K562 (cell line): ENCODE data around the gene KDM2B. TPM values are rescaled to one million over a fixed set of nuclear protein-coding genes. Genes with fewer than 3 reads are reported as not detected.

Experiments
- ATAC-seq: fragments of 200-7000 bp; cut with Tn5 transposase; 3 replicates; pipeline ENCODE4 v1.9.1; 2020; ENCODE audit warnings: moderate library complexity
- BruUV-seq: library from RNA; stranded (reverse); fragments of 400-500 nt; replicated peaks from 2 replicates; lab custom pipeline; 2021; lab: Mats Ljungman, UMichigan
- CTCF ChIA-PET: fragments of 300-600 bp; formaldehyde crosslinking; extraction: SDS; loops from one replicate; lab custom pipeline; 2021; ENCODE audit warnings: low intra/inter-chr PET ratio; lab: Yijun Ruan, JAX
- POLR2A ChIA-PET: fragments of 300-600, 350-650 bp; sonication (Branson Sonifier 250); formaldehyde crosslinking; extraction: SDS; loops from one replicate; lab custom pipeline; 2021; ENCODE audit warnings: antibody characterized with exemption, inconsistent platforms; lab: Yijun Ruan, JAX
- DNase-seq, 4 experiments: peaks; one replicate each; pipeline versions ENCODE4 v3.0.0 to v3.0.0-alpha.2; 2011 to 2018; ENCODE audit warnings: low spot score in 3 of 4, mixed read lengths in 3 of 4; ENCODE audit errors: extremely low read depth in 1 of 4
- FAIRE-seq: peaks from 2 replicates; lab custom pipeline; 2011; peaks lifted over from hg19 to GRCh38; lab: Jason Lieb, UNC
- H2AFZ ChIP-seq: 2 replicates; pipeline ENCODE4 v1.6.0; 2011; ENCODE audit warnings: low read depth, low read length, control low read depth, inconsistent platforms
- H3K27ac ChIP-seq: fragments of 200-600 bp; 3 replicates; pipeline ENCODE4 v1.8.0; 2011; ENCODE audit warnings: low read depth, mild to moderate bottlenecking, control low read depth, inconsistent platforms, low read length, moderate library complexity, mixed read lengths; ENCODE audit errors: extremely low read depth
- H3K27me3 ChIP-seq, 2 experiments: fragments of 300-600 bp in 1 of 2; 2 replicates in 1 of 2; 3 replicates in 1 of 2; pipeline versions ENCODE4 v1.6.0 to v1.8.0; 2011; ENCODE audit warnings: inconsistent platforms in 2 of 2, low read length in 2 of 2, mild to moderate bottlenecking in 1 of 2, mixed read lengths in 1 of 2, moderate library complexity in 1 of 2; ENCODE audit not compliant: control insufficient read depth in 2 of 2, insufficient read depth in 2 of 2
- H3K36me3 ChIP-seq: fragments of 300-600 bp; 3 replicates; pipeline ENCODE4 v1.8.0; 2011; ENCODE audit warnings: mild to moderate bottlenecking, low read length, inconsistent platforms; ENCODE audit not compliant: control insufficient read depth, insufficient read depth
- H3K4me1 ChIP-seq, 2 experiments: fragments of 200-600 bp in 1 of 2; replicated peaks in 1 of 2; 2 replicates in 1 of 2; 3 replicates in 1 of 2; pipeline versions ENCODE4 v1.5.1 to v1.8.0; 2011; ENCODE audit warnings: inconsistent platforms in 2 of 2, low read length in 2 of 2, mild to moderate bottlenecking in 1 of 2, mixed read lengths in 1 of 2, moderate library complexity in 1 of 2; ENCODE audit not compliant: control insufficient read depth in 2 of 2, insufficient read depth in 2 of 2
- H3K4me2 ChIP-seq: 2 replicates; pipeline ENCODE4 v1.6.1; 2011; ENCODE audit warnings: low read length, control low read depth, inconsistent platforms, mixed read lengths; ENCODE audit not compliant: insufficient read depth
- H3K4me3 ChIP-seq: fragments of 200-600 bp; sonication (generic), shearing (Covaris generic); 2 replicates; pipeline ENCODE4 v1.5.1; 2016; ENCODE audit warnings: control low read depth, inconsistent platforms
- H3K79me2 ChIP-seq: fragments of 200-600 bp; 3 replicates; pipeline ENCODE4 v1.8.0; 2011; ENCODE audit warnings: low read length, inconsistent platforms; ENCODE audit not compliant: control insufficient read depth, insufficient read depth
- H3K9ac ChIP-seq, 2 experiments: 2 replicates each; pipeline versions ENCODE4 v1.6.0 to v1.6.1; 2011; ENCODE audit warnings: low read depth in 2 of 2, low read length in 2 of 2, control low read depth in 1 of 2, inconsistent platforms in 1 of 2, mild to moderate bottlenecking in 1 of 2, mixed read lengths in 1 of 2; ENCODE audit not compliant: insufficient read depth in 1 of 2
- H3K9me1 ChIP-seq: one replicate; pipeline ENCODE4 v1.6.0; 2011; ENCODE audit warnings: inconsistent platforms, mild to moderate bottlenecking, low read length, moderate library complexity; ENCODE audit not compliant: control insufficient read depth, insufficient read depth
- H3K9me3 ChIP-seq: replicated peaks from 2 replicates; pipeline ENCODE4 v1.5.1; 2011; ENCODE audit warnings: low read depth, low read length, inconsistent platforms; ENCODE audit not compliant: control insufficient read depth, insufficient read depth
- H4K20me1 ChIP-seq: replicated peaks from 2 replicates; pipeline ENCODE4 v1.6.1; 2011; ENCODE audit warnings: low read length, inconsistent platforms, mixed read lengths; ENCODE audit not compliant: control insufficient read depth, insufficient read depth
- CREM ChIP-seq: IDR thresholded peaks from 2 replicates; pipeline ENCODE4 v1.6.1; 2014; ENCODE audit warnings: antibody characterized with exemption, low read depth
- CSDE1 ChIP-seq, 2 experiments: fragments of 450-650 bp; IDR thresholded peaks; 2 replicates each; pipeline ENCODE4 v1.6.1; 2016; ENCODE audit warnings: mild to moderate bottlenecking in 1 of 2
- CTBP1 ChIP-seq: fragments of 450-650 bp; IDR thresholded peaks from 2 replicates; pipeline ENCODE4 v1.6.1; 2016; ENCODE audit warnings: borderline replicate concordance
- CTCFL ChIP-seq: IDR thresholded peaks from 2 replicates; pipeline ENCODE4 v1.6.1; 2011; ENCODE audit warnings: borderline replicate concordance, low read depth, mild to moderate bottlenecking, moderate library complexity, low read length; ENCODE audit not compliant: insufficient read depth, poor library complexity, severe bottlenecking
- GABPA ChIP-seq: fragments of 200-800 bp; sonication (Bioruptor generic); conservative IDR thresholded peaks from 2 replicates; pipeline ENCODE4 v1.6.1; 2016; ENCODE audit warnings: low read depth, missing genetic modification characterization, missing compliant biosample characterization
- KAT7 ChIP-seq: sonication (generic); formaldehyde crosslinking; IDR thresholded peaks from 2 replicates; pipeline ENCODE4 v1.8.0; 2022; ENCODE audit warnings: missing genetic modification reagents, mild to moderate bottlenecking, borderline replicate concordance
- KDM2B ChIP-seq: fragments of 250-450 bp; sonication (Bioruptor Pico); IDR thresholded peaks from 2 replicates; pipeline ENCODE4 v1.8.0; 2021; ENCODE audit warnings: mild to moderate bottlenecking, moderate library complexity
- PRMT5 ChIP-seq: sonication (generic); formaldehyde crosslinking; IDR thresholded peaks from 2 replicates; pipeline ENCODE4 v1.5.0; 2020; ENCODE audit warnings: missing genetic modification reagents
- TCFL5 ChIP-seq: fragments of 250-450 bp; sonication (Bioruptor Pico); conservative IDR thresholded peaks from 2 replicates; pipeline ENCODE4 v1.6.1; 2021; ENCODE audit warnings: mild to moderate bottlenecking, moderate library complexity, matching md5 sums
- TFAP4 ChIP-seq: sonication (generic); formaldehyde crosslinking; IDR thresholded peaks from 2 replicates; pipeline ENCODE4 v1.8.0; 2022; ENCODE audit warnings: missing genetic modification reagents, mild to moderate bottlenecking, moderate library complexity, borderline replicate concordance
- WHSC1 ChIP-seq: IDR thresholded peaks from one replicate; pipeline ENCODE4 v1.6.1; 2012; ENCODE audit warnings: low read length, control low read depth, inconsistent platforms
- ZBTB5 ChIP-seq: fragments of 450-650 bp; IDR thresholded peaks from 2 replicates; pipeline ENCODE4 v1.6.1; 2017; ENCODE audit warnings: antibody characterized with exemption
- ZNF121 ChIP-seq: sonication (generic); formaldehyde crosslinking; conservative IDR thresholded peaks from 2 replicates; pipeline ENCODE4 v1.8.0; 2022; ENCODE audit warnings: missing genetic modification reagents
- ZNF232 ChIP-seq: sonication (generic); formaldehyde crosslinking; IDR thresholded peaks from 2 replicates; pipeline ENCODE4 v1.8.0; 2022; ENCODE audit warnings: mild to moderate bottlenecking, missing genetic modification reagents
- ZNF239 ChIP-seq: fragments of 250-450 bp; sonication (Bioruptor Pico); IDR thresholded peaks from 2 replicates; pipeline ENCODE4 v1.4.0; 2020; ENCODE audit warnings: mild to moderate bottlenecking
- ZNF24 ChIP-seq: fragments of 450-650 bp; IDR thresholded peaks from 2 replicates; pipeline ENCODE4 v1.6.1; 2016
- WGBS: fragments of 100-300 bp; shearing (Covaris generic); methylation state at CpG from one replicate; pipeline ENCODE4 v1.1.6; 2016; ENCODE audit warnings: low coverage, mixed read lengths; ENCODE audit not compliant: insufficient coverage; ENCODE audit errors: missing lambda C conversion rate; 5-methylcytosine and 5-hydroxymethylcytosine counted together
- in situ Hi-C: fragments of 300-500 bp; cut with MboI; formaldehyde crosslinking; loops from 4 replicates; pipeline ENCODE4 v1.15.0; 2018; ENCODE audit warnings: inconsistent platforms, mixed read lengths
- intact Hi-C: fragments of 100-400 bp; cut with micrococcal nuclease; formaldehyde crosslinking; loops from 2 replicates; pipeline ENCODE4 v1.14.2; 2022
- polyA plus RNA-seq, 8 experiments: library from polyadenylated mRNA; depleted of rRNA in 4 of 8; stranded (reverse) in 5 of 8; unstranded in 3 of 8; fragments of >200 nt; fragmentation: Nextera tagmentation in 2 of 8; fragmentation: Illumina TruSeq in 1 of 8; extraction: Ambion mirVana in 2 of 8; extraction: Trizol in 1 of 8; gene quantifications; 2 replicates each; pipeline versions ENCODE4 v1.2.1 to v1.2.3, GENCODE V29; 2011 to 2014; ENCODE audit warnings: inconsistent platforms in 1 of 8, missing spikeins in 1 of 8
- total RNA-seq, 7 experiments: library from RNA; depleted of rRNA in 6 of 7; stranded (reverse); fragments of >200 nt in 6 of 7; fragmentation: Illumina TruSeq in 2 of 7; extraction: Trizol in 2 of 7; gene quantifications; 2 replicates each; pipeline versions ENCODE4 v1.2.1 to v1.2.3, GENCODE V29; 2011 to 2021; ENCODE audit warnings: low replicate concordance in 1 of 7

KDM2B gene
- total and polyA plus RNA-seq, 9 of the 15 experiments (the other 6 are each of a cell fraction or from before 2014, with no cell fraction given) = 7.4 to 50.5 (median 22.5) TPM

- TF ChIP-seq ZBTB5 = no peak
- TF ChIP-seq KDM2B (CRISPR knock-in tag) = no peak
These were observed 49.5 kb downstream of the KDM2B start (continued) for GRCh38 chr12:121531356-121531750.

GRCh38 chr12:121530600-121531355 lies 50.0 kb downstream of the KDM2B start:
- intact Hi-C loops = no loop called here
- Histone ChIP-seq H3K4me3 (no peak overlapping the region), H3K27me3 (no peaks in the 10 kb centered on the region), H3K79me2 (no peaks in the 10 kb centered on the region), H3K9me3 (no peaks in the 10 kb centered on the region), H3K27ac (no peak overlapping the region; the same call in 2 of the 3 replicates), H3K9ac (peak overlapping the region in 1 of 2 experiments; percentile 43; a peak in 1 of 4 replicates), H3K36me3 (peaks cover 18% of the 10 kb centered on the region; the same call in 2 of the 3 replicates), H3K4me1 (peaks cover 2 to 8% of the 10 kb centered on the region in 2 experiments; a peak in 4 of 5 replicates), H4K20me1 (no peaks in the 10 kb centered on the region), H2AFZ (peak overlapping the region; percentile 66; the same call in 1 of the 2 replicates), H3K4me2 (no peak overlapping the region), H3K9me1 (peaks cover 5% of the 10 kb centered on the region)
- no TSS peak for BruUV-seq
- ChIA-PET CTCF (no interaction called here), POLR2A (interaction anchor here (0.6 to 1.0 kb wide), 2 partner anchors 16 to 238 kb away, joined by 3 read pairs; no protein-coding TSS in a partner anchor)
- in situ Hi-C loops = no loop called here
- DNase-seq = peak; percentile 55 to 76 (median 63)
- FAIRE-seq = peak; percentile 85
- WGBS = 32% methylated on average over 6 of the region's 6 CpGs
- ATAC-seq = peak; percentile 92
- TF ChIP-seq KAT7 (CRISPR knock-in tag) = no peak
- TF ChIP-seq WHSC1 = no peak
- TF ChIP-seq TFAP4 = no peak
- no peak for TF ChIP-seq ZNF24
- no peak for TF ChIP-seq ZNF239
- TF ChIP-seq CTCFL = no peak
- TF ChIP-seq ZNF121 = no peak
- TF ChIP-seq ZNF232 (CRISPR knock-in tag) = no peak
- peak; percentile 26; the same call in 1 of the 2 replicates for TF ChIP-seq CREM
- TF ChIP-seq TCFL5 (CRISPR knock-in tag) = no peak
- no peak for TF ChIP-seq PRMT5 (CRISPR knock-in tag)
- TF ChIP-seq CSDE1 (IDR thresholded peaks at IDR 0.05) = no peak
- TF ChIP-seq GABPA = peak; percentile 40; the same call in 1 of the 2 replicates
- TF ChIP-seq CTBP1 = peak; percentile 25; the same call in 1 of the 2 replicates
